T-helper 2 cell treated with Interferon-gamma antibody and Interleukin-4, amounts not matched to agents 5 μg/mL and 100 μg/mL, for 36 hours (primary cell): ENCODE measurements around the gene SLC22A3.
"Not testable (repeated sequence)": the region's sequence is repeated elsewhere in the genome, so short reads cannot be mapped to it uniquely, and the experiment has no call there.

Source experiments
- DNase-seq: peaks from one replicate; pipeline ENCODE4 v3.0.0; 2021; ENCODE audit warnings: low spot score
- H3K27ac Mint-ChIP-seq: one replicate; pipeline ENCODE4 v1.8.0; 2021; ENCODE audit warnings: mild to moderate bottlenecking, mixed read lengths
- H3K27me3 Mint-ChIP-seq: one replicate; pipeline ENCODE4 v1.8.0; 2021; ENCODE audit warnings: low read depth, mixed read lengths
- H3K36me3 Mint-ChIP-seq: one replicate; pipeline ENCODE4 v1.8.0; 2021; ENCODE audit warnings: low read depth, mixed read lengths
- H3K4me1 Mint-ChIP-seq: one replicate; pipeline ENCODE4 v1.8.0; 2021; ENCODE audit warnings: low read depth, mixed read lengths
- H3K4me3 Mint-ChIP-seq: one replicate; pipeline ENCODE4 v1.8.0; 2022; ENCODE audit warnings: mild to moderate bottlenecking, moderate library complexity, mixed read lengths
- H3K9me3 Mint-ChIP-seq: one replicate; pipeline ENCODE4 v1.8.0; 2021; ENCODE audit warnings: mixed read lengths

The SLC22A3 gene

GRCh38 chr6:160438481-160438880, 90.3 kb downstream of the SLC22A3 start:
- H3K4me1 Mint-ChIP-seq, result peaks cover 8% of the 10 kb centered on the region
- DNase-seq, result no peak
- no peaks in the 10 kb centered on the region for H3K36me3 Mint-ChIP-seq
- H3K27me3 Mint-ChIP-seq, result peaks cover 39% of the 10 kb centered on the region
- no peak overlapping the region for H3K4me3 Mint-ChIP-seq
- no peaks in the 10 kb centered on the region for H3K9me3 Mint-ChIP-seq
- H3K27ac Mint-ChIP-seq, result no peak overlapping the region

- Mint-ChIP-seq H3K27ac (no peak overlapping the region), H3K36me3 (no peaks in the 10 kb centered on the region), H3K4me1 (peaks cover 8% of the 10 kb centered on the region), H3K9me3 (no peaks in the 10 kb centered on the region), H3K4me3 (no peak overlapping the region), H3K27me3 (peaks cover 36% of the 10 kb centered on the region)
- no peak for DNase-seq
These were observed 91.6 kb downstream of the SLC22A3 start for GRCh38 chr6:160439751-160440150.

- Mint-ChIP-seq H3K27ac (no peak overlapping the region), H3K36me3 (no peaks in the 10 kb centered on the region), H3K27me3 (peaks cover 30% of the 10 kb centered on the region), H3K9me3 (no peaks in the 10 kb centered on the region), H3K4me3 (no peak overlapping the region), H3K4me1 (no peaks in the 10 kb centered on the region)
- no peak for DNase-seq
These were observed 94.0 kb downstream of the SLC22A3 start for GRCh38 chr6:160442151-160442550.

- Mint-ChIP-seq H3K27ac (no peak overlapping the region), H3K36me3 (no peaks in the 10 kb centered on the region), H3K27me3 (peaks cover 33% of the 10 kb centered on the region), H3K9me3 (no peaks in the 10 kb centered on the region), H3K4me3 (no peak overlapping the region), H3K4me1 (peaks cover 2% of the 10 kb centered on the region)
- DNase-seq, result no peak
These were observed 97.0 kb downstream of the SLC22A3 start for GRCh38 chr6:160445130-160445529.

GRCh38 chr6:160447350-160447749, 99.2 kb downstream of the SLC22A3 start:
- H3K27ac Mint-ChIP-seq, result no peak overlapping the region
- H3K27me3 Mint-ChIP-seq, result peaks cover 31% of the 10 kb centered on the region
- no peaks in the 10 kb centered on the region for H3K9me3 Mint-ChIP-seq
- H3K4me3 Mint-ChIP-seq, result no peak overlapping the region
- peaks cover 2% of the 10 kb centered on the region for H3K4me1 Mint-ChIP-seq
- no peak for DNase-seq
- H3K36me3 Mint-ChIP-seq, result no peaks in the 10 kb centered on the region

GRCh38 chr6:160449787-160450186, 101.6 kb downstream of the SLC22A3 start:
- H3K9me3 Mint-ChIP-seq, H3K4me1 Mint-ChIP-seq, H3K36me3 Mint-ChIP-seq, DNase-seq, H3K27ac Mint-ChIP-seq, H3K4me3 Mint-ChIP-seq: not testable (repeated sequence)
- H3K27me3 Mint-ChIP-seq, result peaks cover 46% of the 10 kb centered on the region

- DNase-seq, result no peak
- Mint-ChIP-seq H3K9me3 (no peaks in the 10 kb centered on the region), H3K27ac (no peak overlapping the region), H3K36me3 (no peaks in the 10 kb centered on the region), H3K27me3 (peaks cover 50% of the 10 kb centered on the region), H3K4me1 (peaks cover 2% of the 10 kb centered on the region), H3K4me3 (no peak overlapping the region)
These were observed 102.7 kb downstream of the SLC22A3 start for GRCh38 chr6:160450849-160451248.

GRCh38 chr6:160454303-160454702, 106.1 kb downstream of the SLC22A3 start:
- H3K36me3 Mint-ChIP-seq, result peaks cover 4% of the 10 kb centered on the region
- no peak overlapping the region for H3K27ac Mint-ChIP-seq
- DNase-seq, result no peak
- H3K4me1 Mint-ChIP-seq, result peaks cover 17% of the 10 kb centered on the region
- H3K9me3 Mint-ChIP-seq, result no peaks in the 10 kb centered on the region
- H3K4me3 Mint-ChIP-seq, result no peak overlapping the region
- peaks cover 31% of the 10 kb centered on the region for H3K27me3 Mint-ChIP-seq

- Mint-ChIP-seq H3K4me3 (no peak overlapping the region), H3K36me3 (peaks cover 8% of the 10 kb centered on the region), H3K4me1 (peaks cover 21% of the 10 kb centered on the region), H3K27ac (no peak overlapping the region), H3K9me3 (no peaks in the 10 kb centered on the region), H3K27me3 (peaks cover 27% of the 10 kb centered on the region)
- DNase-seq, result no peak
These were observed 106.9 kb downstream of the SLC22A3 start for GRCh38 chr6:160455081-160455480.

GRCh38 chr6:160455541-160456213, 107.5 kb downstream of the SLC22A3 start:
- no peak overlapping the region for H3K27ac Mint-ChIP-seq
- H3K4me3 Mint-ChIP-seq, result no peak overlapping the region
- peaks cover 26% of the 10 kb centered on the region for H3K4me1 Mint-ChIP-seq
- H3K9me3 Mint-ChIP-seq, result no peaks in the 10 kb centered on the region
- peaks cover 30% of the 10 kb centered on the region for H3K27me3 Mint-ChIP-seq
- peaks cover 10% of the 10 kb centered on the region for H3K36me3 Mint-ChIP-seq
- DNase-seq, result peak; percentile 48

GRCh38 chr6:160456214-160456546, 108.0 kb downstream of the SLC22A3 start:
- H3K27ac Mint-ChIP-seq, result no peak overlapping the region
- H3K4me1 Mint-ChIP-seq, result peaks cover 30% of the 10 kb centered on the region
- DNase-seq, result no peak
- H3K4me3 Mint-ChIP-seq, result no peak overlapping the region
- H3K36me3 Mint-ChIP-seq, result peaks cover 14% of the 10 kb centered on the region
- H3K9me3 Mint-ChIP-seq, result no peaks in the 10 kb centered on the region
- peaks cover 32% of the 10 kb centered on the region for H3K27me3 Mint-ChIP-seq

GRCh38 chr6:160457823-160458222, 109.6 kb downstream of the SLC22A3 start:
- no peak for DNase-seq
- peaks cover 25% of the 10 kb centered on the region for H3K27me3 Mint-ChIP-seq
- H3K27ac Mint-ChIP-seq, result no peak overlapping the region
- H3K4me1 Mint-ChIP-seq, result peaks cover 42% of the 10 kb centered on the region
- H3K4me3 Mint-ChIP-seq, result no peak overlapping the region
- peaks cover 3% of the 10 kb centered on the region for H3K9me3 Mint-ChIP-seq
- H3K36me3 Mint-ChIP-seq, result peaks cover 22% of the 10 kb centered on the region

GRCh38 chr6:160461641-160462040, 113.5 kb downstream of the SLC22A3 start:
- Mint-ChIP-seq H3K36me3 (peaks cover 41% of the 10 kb centered on the region), H3K27me3 (peaks cover 17% of the 10 kb centered on the region), H3K9me3 (peaks cover 11% of the 10 kb centered on the region), H3K27ac (peak overlapping the region; percentile 81), H3K4me1 (peaks cover 57% of the 10 kb centered on the region), H3K4me3 (peak overlapping the region; percentile 70)
- no peak for DNase-seq

- no peak for DNase-seq
- Mint-ChIP-seq H3K9me3 (peaks cover 11% of the 10 kb centered on the region), H3K36me3 (peaks cover 41% of the 10 kb centered on the region), H3K4me3 (peak overlapping the region; percentile 71), H3K27ac (peak overlapping the region; percentile 81), H3K27me3 (peaks cover 17% of the 10 kb centered on the region), H3K4me1 (peaks cover 57% of the 10 kb centered on the region)
These were observed 113.9 kb downstream of the SLC22A3 start for GRCh38 chr6:160462116-160462515.

- Mint-ChIP-seq H3K4me3 (peak overlapping the region; percentile 71), H3K27ac (peak overlapping the region; percentile 19), H3K9me3 (peaks cover 11% of the 10 kb centered on the region), H3K36me3 (peaks cover 38% of the 10 kb centered on the region), H3K4me1 (peaks cover 55% of the 10 kb centered on the region), H3K27me3 (peaks cover 20% of the 10 kb centered on the region)
- DNase-seq, result peak; percentile 80
These were observed 114.5 kb downstream of the SLC22A3 start for GRCh38 chr6:160462551-160463109.
